Measurements from ENCODE around the gene ARHGDIG.

- TF ChIP-seq CTCF (IDR thresholded peaks at IDR 0.05 in 4 of 5, conservative IDR thresholded peaks at IDR 0.05 in 1 of 5) (no peak), POLR2A (IDR thresholded peaks at IDR 0.05) (no peak)
Observed at GRCh38 chr16:276426-277077, 3.8 kb upstream of the ARHGDIG start.

All from gastrocnemius medialis (tissue), 4 donors.